Neuronal stem cell (in vitro differentiated cells): ENCODE measurements around the gene TTC23.

Experiments used
- DNase-seq: peaks from one replicate; pipeline ENCODE4 v3.0.0-alpha.2; 2013; ENCODE audit warnings: low spot score
- H2AFZ ChIP-seq: one replicate; pipeline ENCODE4 v1.6.1; 2013; ENCODE audit warnings: mild to moderate bottlenecking, low read length, inconsistent platforms
- H2AK5ac ChIP-seq: 2 replicates; pipeline ENCODE4 v1.6.1; 2013; ENCODE audit warnings: low read depth, mild to moderate bottlenecking, inconsistent platforms, low read length, moderate library complexity, mixed read lengths
- H2BK120ac ChIP-seq: 2 replicates; pipeline ENCODE4 v1.6.1; 2013; ENCODE audit warnings: low read depth, mild to moderate bottlenecking, inconsistent platforms, low read length, moderate library complexity, mixed read lengths
- H2BK12ac ChIP-seq: one replicate; pipeline ENCODE4 v1.6.1; 2013; ENCODE audit warnings: low read length, inconsistent platforms
- H2BK15ac ChIP-seq: 2 replicates; pipeline ENCODE4 v1.6.1; 2013; ENCODE audit warnings: mild to moderate bottlenecking, low read length, inconsistent platforms, mixed read lengths
- H2BK5ac ChIP-seq: one replicate; pipeline ENCODE4 v1.6.1; 2013; ENCODE audit warnings: inconsistent platforms, mild to moderate bottlenecking, low read length, moderate library complexity
- H3K14ac ChIP-seq: one replicate; pipeline ENCODE4 v1.6.1; 2013; ENCODE audit warnings: low read length, inconsistent platforms
- H3K18ac ChIP-seq: 2 replicates; pipeline ENCODE4 v1.6.1; 2013; ENCODE audit warnings: low read length, inconsistent platforms
- H3K23ac ChIP-seq: 2 replicates; pipeline ENCODE4 v1.6.1; 2013; ENCODE audit warnings: low read depth, mild to moderate bottlenecking, mixed read lengths, low read length, inconsistent platforms; ENCODE audit not compliant: poor library complexity
- H3K27ac ChIP-seq: replicated peaks from 3 replicates; pipeline ENCODE4 v1.5.1; 2013; ENCODE audit warnings: low read length, inconsistent platforms
- H3K27me3 ChIP-seq, 3 experiments: 2 replicates each; pipeline ENCODE4 v1.6.1; 2013; ENCODE audit warnings: low read length in 3 of 3, mild to moderate bottlenecking in 2 of 3, inconsistent platforms in 1 of 3, low read depth in 1 of 3, mixed read lengths in 1 of 3, moderate library complexity in 1 of 3; ENCODE audit not compliant: control insufficient read depth in 3 of 3, insufficient read depth in 3 of 3
- H3K36me3 ChIP-seq, 2 donors: replicated peaks in 1 of 2; 2 replicates each; pipeline ENCODE4 v1.6.1; 2013; ENCODE audit warnings: low read length in 2 of 2; ENCODE audit not compliant: control insufficient read depth in 2 of 2, insufficient read depth in 2 of 2
- H3K4ac ChIP-seq: 2 replicates; pipeline ENCODE4 v1.6.1; 2013; ENCODE audit warnings: inconsistent platforms, mild to moderate bottlenecking, low read length, moderate library complexity
- H3K4me1 ChIP-seq, 2 donors: 1 replicate in 1 of 2; 2 replicates in 1 of 2; pipeline ENCODE4 v1.6.1; 2013; ENCODE audit warnings: low read length in 2 of 2, low read depth in 1 of 2; ENCODE audit not compliant: control insufficient read depth in 2 of 2, insufficient read depth in 1 of 2
- H3K4me2 ChIP-seq: one replicate; pipeline ENCODE4 v1.6.1; 2013; ENCODE audit warnings: mild to moderate bottlenecking, low read length, inconsistent platforms; ENCODE audit not compliant: insufficient read depth, poor library complexity, severe bottlenecking
- H3K4me3 ChIP-seq, 2 donors: 2 replicates each; pipeline ENCODE4 v1.5.1; 2013; ENCODE audit warnings: low read length in 2 of 2, mild to moderate bottlenecking in 2 of 2, inconsistent platforms in 1 of 2, moderate library complexity in 1 of 2
- H3K79me1 ChIP-seq: one replicate; pipeline ENCODE4 v1.6.1; 2013; ENCODE audit warnings: low read depth, mild to moderate bottlenecking, inconsistent platforms, low read length, moderate library complexity
- H3K9ac ChIP-seq: one replicate; pipeline ENCODE4 v1.6.1; 2013; ENCODE audit warnings: mild to moderate bottlenecking, low read depth, low read length, inconsistent platforms; ENCODE audit not compliant: poor library complexity
- H3K9me3 ChIP-seq, 2 donors: replicated peaks in 1 of 2; 2 replicates each; pipeline versions ENCODE3 to v1.6.1; 2013; ENCODE audit warnings: low read length in 2 of 2, mild to moderate bottlenecking in 2 of 2, inconsistent platforms in 1 of 2, low read depth in 1 of 2, mixed read lengths in 1 of 2, moderate library complexity in 1 of 2; ENCODE audit not compliant: control insufficient read depth in 2 of 2, insufficient read depth in 1 of 2
- H4K8ac ChIP-seq: one replicate; pipeline ENCODE4 v1.6.1; 2013; ENCODE audit warnings: low read depth, mild to moderate bottlenecking, inconsistent platforms, low read length, moderate library complexity
- H4K91ac ChIP-seq: one replicate; pipeline ENCODE4 v1.6.1; 2013; ENCODE audit warnings: low read length, low read depth, mild to moderate bottlenecking, inconsistent platforms; ENCODE audit not compliant: poor library complexity
- WGBS, 2 donors: extraction: QIAGEN DNeasy Blood & Tissue Kit; methylation state at CpG; one replicate each; pipeline ENCODE4 v1.1.7; 2013; ENCODE audit warnings: missing lambda C conversion rate in 2 of 2, mixed read lengths in 1 of 2; ENCODE audit not compliant: insufficient read length in 2 of 2, insufficient replicate concordance in 1 of 2; ENCODE audit errors: extremely low coverage in 2 of 2; 5-methylcytosine and 5-hydroxymethylcytosine counted together

The TTC23 gene

GRCh38 chr15:99102332-99103235 is 146.8 kb downstream of the TTC23 start:
- H3K4me3 ChIP-seq = peak overlapping the region in 1 of 2 donors; percentile 22
- H2BK15ac ChIP-seq = no peak overlapping the region
- no peaks in the 10 kb centered on the region for H3K36me3 ChIP-seq
- H2BK5ac ChIP-seq = no peak overlapping the region
- DNase-seq = no peak
- no peak overlapping the region for H3K14ac ChIP-seq
- no peak overlapping the region for H4K8ac ChIP-seq
- H3K18ac ChIP-seq = peak overlapping the region; percentile 41
- H3K4ac ChIP-seq = no peak overlapping the region
- no peak overlapping the region for H4K91ac ChIP-seq
- H3K9ac ChIP-seq = no peak overlapping the region
- H2BK12ac ChIP-seq = no peak overlapping the region
- no peak overlapping the region for H2AFZ ChIP-seq
- H3K9me3 ChIP-seq = no peaks in the 10 kb centered on the region
- H3K4me1 ChIP-seq = peaks cover 0 to 3% of the 10 kb centered on the region in 2 donors
- no peak overlapping the region for H2BK120ac ChIP-seq
- peaks cover 14 to 55% (median 36%) of the 10 kb centered on the region in 3 experiments for H3K27me3 ChIP-seq
- no peak overlapping the region for H3K23ac ChIP-seq
- H3K27ac ChIP-seq = no peak overlapping the region
- H3K79me1 ChIP-seq = no peaks in the 10 kb centered on the region
- H2AK5ac ChIP-seq = peak overlapping the region; percentile 9
- no CpG with 5 or more reads among the region's 13 CpGs for WGBS, 2 donors
- no peak overlapping the region for H3K4me2 ChIP-seq

- Histone ChIP-seq H3K18ac (no peak overlapping the region), H3K79me1 (no peaks in the 10 kb centered on the region), H2AK5ac (no peak overlapping the region), H3K4me1 (peaks cover 0 to 3% of the 10 kb centered on the region in 2 donors), H2BK5ac (no peak overlapping the region), H2AFZ (no peak overlapping the region), H3K36me3 (no peaks in the 10 kb centered on the region), H3K23ac (no peak overlapping the region), H4K91ac (no peak overlapping the region), H4K8ac (no peak overlapping the region), H3K27me3 (peaks cover 11 to 44% (median 40%) of the 10 kb centered on the region in 3 experiments), H3K9ac (no peak overlapping the region), H3K4me3 (no peak overlapping the region), H2BK15ac (no peak overlapping the region), H2BK120ac (no peak overlapping the region), H3K27ac (no peak overlapping the region), H2BK12ac (no peak overlapping the region), H3K4me2 (no peak overlapping the region), H3K9me3 (no peaks in the 10 kb centered on the region), H3K14ac (no peak overlapping the region), H3K4ac (no peak overlapping the region)
- WGBS, 2 donors = no CpG with 5 or more reads among the region's 7 CpGs
- no peak for DNase-seq
Measured at GRCh38 chr15:99101501-99101900, 147.9 kb downstream of the TTC23 start.

DNA sequence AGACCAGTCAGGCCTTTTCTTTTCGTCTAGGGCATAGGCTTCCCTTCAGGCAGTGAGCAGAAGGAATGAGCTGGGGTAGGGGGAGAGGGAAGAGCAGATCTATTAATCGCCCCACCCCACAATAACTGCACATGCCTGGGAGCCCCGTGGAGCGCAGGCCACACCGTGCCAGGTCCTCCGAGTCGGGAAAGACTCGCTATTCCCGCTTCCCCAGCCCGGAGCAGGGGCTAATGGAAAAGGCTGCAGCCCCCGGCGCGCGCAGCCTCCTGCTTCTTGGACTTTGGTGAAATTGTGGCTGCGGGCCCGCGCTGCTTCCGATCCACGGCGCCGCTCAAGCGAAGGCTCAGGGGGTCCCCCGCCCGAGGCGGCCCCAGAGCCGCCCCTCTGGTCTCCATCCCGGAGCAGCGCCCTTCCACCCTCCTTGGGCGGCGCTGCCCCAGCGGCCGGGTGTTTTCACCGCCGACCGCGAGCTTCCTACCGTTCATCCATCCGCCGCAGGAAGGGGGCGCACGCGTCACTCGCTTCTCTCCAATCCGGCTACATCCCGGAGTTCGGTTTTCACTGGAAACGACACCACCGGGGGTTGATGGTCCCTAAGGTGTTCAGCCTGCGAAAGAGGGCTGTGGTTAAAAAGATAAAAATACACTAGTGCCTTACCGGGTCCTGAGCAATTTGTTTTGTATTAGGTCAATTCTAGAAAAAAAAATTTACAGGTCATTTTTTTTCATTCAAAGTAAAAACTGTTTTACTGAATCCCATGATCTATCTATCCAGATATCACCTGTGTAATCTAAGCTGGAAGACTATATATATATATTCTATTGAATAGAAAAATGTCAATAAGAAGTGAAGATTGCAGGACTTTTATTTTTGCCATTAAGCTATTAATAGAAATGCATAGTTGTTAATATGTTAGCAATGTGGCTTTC is 148.9 kb downstream of the TTC23 start:
- no peak overlapping the region for H2BK12ac ChIP-seq

More for the DNA sequence above, 148.9 kb downstream of the TTC23 start:
- Histone ChIP-seq H3K79me1 (no peaks in the 10 kb centered on the region), H3K27ac (no peak overlapping the region), H3K9ac (peak overlapping the region; percentile 13), H3K4me2 (peak overlapping the region; percentile 78), H4K91ac (no peak overlapping the region), H3K27me3 (peaks cover 7 to 46% (median 34%) of the 10 kb centered on the region in 3 experiments), H2AK5ac (no peak overlapping the region), H3K36me3 (no peaks in the 10 kb centered on the region), H4K8ac (no peak overlapping the region), H2BK120ac (no peak overlapping the region), H3K4me1 (peaks cover 0 to 10% of the 10 kb centered on the region in 2 donors), H3K18ac (peak overlapping the region; percentile 91), H3K9me3 (no peaks in the 10 kb centered on the region), H2AFZ (peak overlapping the region; percentile 96), H2BK5ac (no peak overlapping the region), H3K23ac (peak overlapping the region; percentile 76), H3K4ac (no peak overlapping the region), H2BK15ac (no peak overlapping the region), H3K14ac (no peak overlapping the region), H3K4me3 (peak overlapping the region; percentile 37 to 73)
- WGBS, 2 donors = no CpG with 5 or more reads among the region's 50 CpGs
- peak; percentile 67 for DNase-seq
